HTERT RPE-1 (cell line): ENCODE results near the gene GPR37L1.

Experiments used
- in situ Hi-C: fragments of 300-500 bp; cut with MboI; formaldehyde crosslinking; loops from 4 replicates; pipeline ENCODE4 v1.14.3; 2020; ENCODE audit warnings: low sequenced_read_pairs

Gene GPR37L1

DNA sequence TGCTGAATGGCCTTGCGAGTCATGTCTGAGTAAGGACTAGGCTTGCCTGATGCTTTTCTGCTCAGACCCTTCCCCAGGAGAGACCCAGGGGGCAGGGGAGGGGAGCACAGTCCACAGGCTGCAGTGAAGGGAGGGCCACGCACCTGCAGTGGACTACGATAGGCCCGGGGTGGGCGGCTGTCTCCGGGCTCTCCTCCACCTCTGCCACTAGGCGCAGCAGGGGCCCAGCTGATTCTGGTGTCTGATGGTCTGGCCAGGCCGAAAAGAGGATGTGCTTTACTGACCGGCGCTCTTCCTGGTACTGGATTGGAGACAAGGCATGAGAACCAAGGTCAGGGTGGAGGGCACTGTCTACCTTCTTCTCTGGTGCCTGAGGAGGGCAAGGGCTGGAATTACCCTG lies 29.7 kb downstream of the GPR37L1 start:
- in situ Hi-C loops: no loop called here

DNA sequence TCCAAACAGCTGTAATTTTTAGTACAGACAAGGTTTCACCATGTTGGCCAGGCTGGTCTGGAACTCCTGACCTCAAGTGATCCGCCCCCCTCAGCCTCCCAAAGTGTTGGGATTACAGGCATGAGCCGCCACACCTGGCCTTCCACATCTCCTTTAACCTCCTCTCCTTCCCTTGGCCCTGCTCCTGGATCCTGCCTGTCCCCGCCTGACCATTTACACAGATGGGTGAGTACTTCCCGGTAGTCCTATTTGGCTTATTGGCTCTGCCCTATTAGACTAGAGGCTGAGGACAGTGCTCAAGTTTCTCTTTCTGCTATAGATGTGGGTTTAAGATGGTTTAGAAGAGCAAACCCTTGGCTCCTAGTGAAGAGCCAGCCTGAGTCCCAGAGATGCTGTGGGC lies 30.6 kb downstream of the GPR37L1 start:
- in situ Hi-C loops: no loop called here

DNA sequence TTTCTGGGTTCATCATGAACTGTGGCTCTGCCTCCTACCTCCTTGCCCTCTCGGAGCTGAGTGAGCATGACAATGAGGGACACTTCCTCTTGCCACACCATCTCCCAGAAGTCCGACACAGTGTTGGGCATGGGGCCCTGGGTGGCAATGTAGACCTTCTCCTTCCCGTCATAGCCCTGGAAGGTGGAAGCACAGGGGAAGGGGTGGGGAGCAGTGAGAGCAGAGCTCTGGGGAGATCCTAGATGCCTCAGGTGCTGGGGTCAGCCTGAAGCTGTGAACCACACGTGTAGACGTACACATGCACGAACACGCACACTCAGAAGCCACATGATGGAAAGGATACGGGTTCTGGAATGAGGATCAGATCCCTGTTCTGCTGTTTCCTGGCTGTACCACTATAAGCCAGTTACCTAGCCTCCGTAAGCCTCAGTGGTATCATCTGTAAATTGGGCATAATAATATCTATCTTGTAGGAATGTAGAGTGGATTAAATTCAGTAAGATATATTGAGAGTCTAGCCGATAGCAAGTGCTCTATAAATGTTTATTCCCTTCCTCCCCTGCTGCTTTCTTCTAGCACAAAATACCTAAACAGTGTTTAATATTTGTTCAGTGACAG lies 31.5 kb downstream of the GPR37L1 start:
- in situ Hi-C loops: no loop called here

DNA sequence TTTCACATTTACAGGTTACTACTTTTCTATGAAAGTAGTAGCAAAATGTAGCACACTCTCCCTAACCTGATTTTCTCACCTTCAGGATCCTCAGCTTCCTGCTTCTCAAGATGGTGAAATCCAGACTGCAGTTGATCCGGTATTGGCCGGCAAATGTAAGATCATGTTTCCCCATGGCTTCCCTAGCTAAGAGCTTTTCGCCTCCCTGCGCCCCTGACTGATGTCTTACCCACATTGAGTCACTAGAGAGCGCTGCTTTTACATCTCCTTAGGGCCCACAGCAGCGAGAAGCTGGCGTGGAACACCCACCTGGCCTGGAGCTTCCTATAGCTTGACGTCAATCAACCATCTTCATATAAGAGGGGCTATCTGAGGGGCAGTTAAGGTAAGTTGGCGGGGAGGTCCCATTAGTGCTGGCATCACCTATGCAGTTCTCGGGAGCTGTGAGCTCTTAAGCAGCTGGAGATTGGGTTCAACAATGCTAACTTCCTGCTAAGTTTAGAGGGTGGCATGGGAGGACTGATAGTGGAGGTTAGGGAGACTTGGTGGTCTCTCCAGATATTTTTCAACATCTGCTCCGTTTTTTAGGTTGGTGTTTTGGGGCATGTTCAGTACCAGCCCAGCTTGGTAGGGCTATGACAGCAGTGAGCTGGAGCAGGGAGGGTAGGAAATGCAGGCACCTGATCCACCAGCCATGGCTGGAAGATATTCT lies 32.2 kb downstream of the GPR37L1 start:
- in situ Hi-C loops: no loop called here

DNA sequence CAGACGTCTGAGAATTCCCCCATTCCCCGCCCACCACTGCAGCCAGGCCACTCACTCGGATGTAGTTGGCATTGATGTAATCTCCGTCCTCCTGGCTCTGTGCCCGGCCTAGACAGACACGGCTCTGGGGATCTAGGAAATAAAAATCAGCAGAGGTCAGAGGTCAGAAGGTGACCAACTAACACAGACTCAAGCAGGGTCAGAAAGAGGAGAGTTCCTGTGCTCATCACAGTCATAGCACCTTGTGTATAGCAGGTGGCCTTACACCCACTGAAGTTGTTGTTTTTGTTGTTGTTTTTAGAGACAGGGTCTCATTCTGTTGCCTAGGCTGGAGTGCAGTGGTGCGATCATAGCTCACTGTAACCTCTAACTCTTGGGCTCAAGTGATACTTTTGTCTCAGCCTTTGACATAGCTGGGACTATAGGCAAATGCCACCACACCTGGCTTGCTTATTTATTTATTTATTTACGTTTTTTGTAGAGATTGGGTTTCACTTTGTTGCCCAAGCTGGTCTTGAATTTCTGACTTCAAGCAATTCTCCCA lies 32.8 kb downstream of the GPR37L1 start:
- in situ Hi-C loops: no loop called here

DNA sequence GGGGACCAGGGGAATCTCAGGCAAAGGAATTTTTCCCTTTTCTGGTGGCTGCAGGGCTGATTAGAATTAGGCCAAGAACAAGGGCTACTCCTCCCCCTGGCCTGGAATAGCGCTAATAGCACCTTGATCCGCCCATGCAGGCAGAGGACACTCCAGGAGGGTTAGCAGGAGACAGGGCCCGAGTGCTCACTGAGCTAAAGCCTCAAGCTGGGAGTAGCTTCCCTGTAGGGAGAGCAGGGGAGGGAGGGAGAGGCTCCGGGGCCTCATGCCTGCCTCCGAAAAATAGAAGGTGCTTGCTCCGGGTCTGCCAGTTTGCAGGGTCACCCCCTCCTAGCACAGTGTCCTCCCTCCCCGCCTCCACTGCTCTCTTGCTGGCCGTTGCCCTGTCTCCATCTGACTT lies 33.9 kb downstream of the GPR37L1 start:
- in situ Hi-C loops: no loop called here

DNA sequence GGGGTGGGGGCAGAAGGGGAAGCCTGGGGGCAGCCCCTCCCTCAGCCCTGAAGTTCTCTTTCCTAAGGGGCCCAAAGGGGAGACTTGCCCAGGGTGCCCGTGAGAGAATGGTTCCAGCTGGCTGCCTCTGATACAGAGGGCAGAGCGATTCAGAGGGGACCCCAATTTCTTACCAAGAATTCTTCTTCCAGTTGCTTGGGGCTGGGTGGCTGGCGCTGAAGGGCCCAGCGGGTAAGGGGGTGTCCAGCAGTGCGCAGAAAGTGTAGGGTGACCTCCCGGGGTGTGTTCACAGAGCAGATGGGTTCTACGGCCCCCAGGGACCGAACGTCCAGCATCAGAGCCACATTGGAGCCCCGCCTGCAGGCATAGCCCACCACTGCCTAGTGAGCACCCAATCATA lies 35.2 kb downstream of the GPR37L1 start:
- in situ Hi-C loops: no loop called here

DNA sequence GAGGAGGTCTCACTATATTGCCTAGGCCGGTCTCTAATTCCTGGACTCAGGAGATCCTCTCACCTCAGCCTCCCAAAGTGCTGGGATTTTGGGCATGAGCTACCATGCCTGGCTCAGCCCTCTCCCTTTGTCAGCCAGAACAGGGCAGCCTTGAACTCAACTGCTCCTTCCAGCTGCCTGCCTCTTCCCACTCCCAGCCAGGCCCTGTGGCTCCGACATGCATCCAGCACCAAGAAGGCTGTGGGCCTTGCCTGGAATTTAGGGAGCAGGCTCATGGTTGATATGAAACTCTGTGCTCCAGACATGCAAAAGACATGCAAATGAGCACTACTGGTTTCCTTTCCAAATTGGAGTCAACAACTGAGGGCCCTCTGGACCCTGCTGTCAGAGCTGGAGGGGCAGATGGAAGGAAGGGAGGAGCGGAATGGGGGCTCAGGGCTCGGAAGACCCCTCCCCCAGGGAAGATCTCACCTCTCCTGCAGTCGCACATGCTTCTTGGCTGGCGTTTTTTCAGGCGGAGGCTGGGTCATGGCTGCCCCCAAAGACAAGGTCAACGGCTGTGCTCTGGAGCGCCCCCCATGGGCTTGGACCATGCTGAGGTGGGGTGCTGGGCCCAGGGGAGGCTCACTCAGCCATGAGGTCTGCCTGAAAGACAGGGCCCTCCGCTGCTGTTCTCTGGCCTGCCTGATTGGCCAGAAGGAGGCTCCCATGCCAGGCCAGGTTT lies 36.3 kb downstream of the GPR37L1 start:
- in situ Hi-C loops: no loop called here

DNA sequence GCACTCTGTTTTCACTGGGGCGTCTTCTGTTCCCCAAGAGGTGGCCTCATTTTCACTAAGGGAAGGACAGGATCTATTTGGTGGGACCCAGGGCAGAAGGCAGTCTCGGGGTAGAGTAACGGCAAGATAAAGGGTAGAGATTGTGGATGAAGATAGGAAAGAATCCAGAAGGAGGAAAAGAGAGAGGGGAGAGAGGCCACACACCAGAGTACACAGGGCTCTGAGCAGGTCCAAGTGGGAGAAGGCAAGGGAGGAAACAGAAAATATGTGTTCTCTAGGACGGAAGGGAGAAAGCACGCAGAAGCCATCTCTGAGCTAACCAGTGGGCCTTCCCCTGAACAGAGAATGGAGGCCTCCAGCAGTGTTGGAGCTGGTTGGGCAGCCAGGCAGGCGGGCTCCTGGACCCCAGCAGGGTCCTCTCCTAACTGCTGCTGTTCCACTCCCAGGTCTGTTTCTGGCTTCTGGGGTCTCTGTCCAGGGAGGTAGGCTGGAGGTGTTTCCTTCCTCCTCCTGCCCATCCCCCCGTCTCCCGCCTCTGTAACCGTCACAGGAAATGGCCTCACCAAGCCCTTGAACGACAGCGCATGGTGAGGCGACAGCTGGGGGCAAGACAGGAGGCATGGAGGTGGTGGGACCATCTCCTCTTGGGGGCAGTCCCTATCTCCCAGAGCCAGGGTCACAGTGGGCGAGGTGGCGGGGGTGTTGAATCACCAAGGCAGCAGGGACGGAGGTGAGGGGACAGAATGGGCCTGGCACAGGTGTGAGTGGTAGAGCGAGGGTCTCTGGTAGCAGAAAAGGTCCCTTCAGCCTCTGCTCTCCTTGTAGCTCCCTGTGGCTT lies 37.0 kb downstream of the GPR37L1 start:
- in situ Hi-C loops: no loop called here

DNA sequence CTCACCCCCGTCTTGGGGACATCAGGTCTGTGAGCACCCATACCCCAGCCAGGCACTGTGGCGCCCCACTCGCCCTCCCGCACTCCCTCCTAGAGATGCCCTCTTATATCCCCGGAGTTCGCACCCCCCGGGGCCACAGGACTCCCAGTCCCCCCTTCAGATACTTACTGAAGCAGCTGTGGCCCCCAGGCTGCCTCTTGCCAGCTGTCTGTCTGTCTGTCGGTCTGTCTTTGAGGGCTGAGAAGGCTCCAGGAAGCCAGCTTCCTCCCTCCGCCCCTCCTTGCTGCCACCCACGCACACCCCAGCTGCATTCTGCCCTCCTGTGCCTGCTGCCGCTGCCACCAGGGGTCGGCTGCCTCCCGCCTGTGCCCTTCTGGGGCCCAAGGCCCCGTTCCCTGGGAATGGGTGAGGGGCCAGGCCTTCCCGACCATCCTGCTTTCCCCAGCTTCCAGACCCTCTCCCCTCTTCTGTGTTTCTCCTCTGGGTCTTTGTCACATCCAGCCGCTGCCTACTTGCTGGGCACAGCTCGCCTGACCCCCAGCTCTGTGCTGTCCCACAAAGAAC lies 37.7 kb downstream of the GPR37L1 start, which contains the start of gene PTPN7:
PTPN7 (minus strand) TSS at position 226 of the 564 bp plus-strand sequence. CDS start 1,200 bp downstream, outside the sequence.
- in situ Hi-C loops: no loop called here

DNA sequence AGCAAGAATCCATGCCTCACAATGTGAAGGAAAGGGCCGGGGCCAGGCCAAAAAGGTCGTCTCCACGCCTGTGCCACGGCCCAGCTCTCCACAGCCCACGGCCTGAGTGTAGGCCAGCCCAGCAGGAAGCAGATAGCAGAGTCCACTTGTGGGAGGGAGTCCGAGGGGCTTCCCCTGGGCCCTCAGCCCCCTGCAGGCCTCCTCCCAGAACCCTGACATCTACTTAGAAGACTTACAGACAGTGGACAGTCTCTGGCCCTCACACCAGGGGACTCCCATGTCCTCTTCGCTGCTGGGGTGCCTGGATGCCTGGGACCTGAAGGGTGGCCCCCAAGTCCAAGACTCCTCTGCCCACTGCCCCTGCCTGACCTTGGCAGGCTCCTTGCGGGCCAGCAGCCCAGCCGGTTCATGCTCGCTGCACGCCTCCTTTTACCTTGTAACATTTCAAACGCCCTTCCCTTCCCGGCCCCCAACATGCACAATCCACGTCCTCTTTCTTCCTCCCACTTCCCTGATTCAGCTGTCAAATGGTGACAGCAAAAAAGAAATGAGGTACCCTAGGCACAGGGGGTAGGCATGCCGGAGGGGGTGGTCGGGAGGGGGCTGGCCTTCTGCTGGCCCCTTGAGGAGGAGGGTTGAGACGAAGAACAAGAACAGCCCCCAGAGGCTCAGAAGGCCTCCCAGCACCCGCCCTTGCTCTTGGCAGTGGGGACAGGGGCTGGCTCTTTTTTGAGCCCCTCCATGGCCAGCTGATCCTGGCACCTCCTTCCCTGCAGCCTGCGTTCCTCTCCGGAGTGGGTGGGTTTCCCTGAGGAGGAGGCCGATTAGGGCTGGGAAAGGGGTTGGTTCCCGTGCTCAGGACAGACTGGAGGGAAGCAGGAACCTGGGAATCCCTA lies 38.7 kb downstream of the GPR37L1 start:
- in situ Hi-C loops: no loop called here

DNA sequence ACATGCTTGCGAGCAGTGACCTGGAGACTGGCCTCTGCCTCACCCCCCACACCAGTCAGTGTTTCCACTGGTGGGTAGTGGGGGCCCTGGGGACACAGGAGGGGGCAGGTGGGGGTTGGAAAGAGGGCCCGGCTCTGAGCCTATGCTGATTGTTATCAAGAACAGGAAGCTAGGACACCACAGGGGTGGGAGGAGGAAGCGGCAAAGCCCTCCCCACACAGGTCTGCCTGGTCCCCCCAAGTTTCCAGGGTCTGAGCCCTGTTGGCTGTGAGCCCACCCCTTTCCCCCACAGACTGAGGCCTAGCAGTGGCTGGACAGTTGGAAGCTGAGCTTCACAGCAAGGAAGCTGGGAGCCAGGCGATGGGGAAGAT lies 39.3 kb downstream of the GPR37L1 start:
- in situ Hi-C loops: no loop called here

DNA sequence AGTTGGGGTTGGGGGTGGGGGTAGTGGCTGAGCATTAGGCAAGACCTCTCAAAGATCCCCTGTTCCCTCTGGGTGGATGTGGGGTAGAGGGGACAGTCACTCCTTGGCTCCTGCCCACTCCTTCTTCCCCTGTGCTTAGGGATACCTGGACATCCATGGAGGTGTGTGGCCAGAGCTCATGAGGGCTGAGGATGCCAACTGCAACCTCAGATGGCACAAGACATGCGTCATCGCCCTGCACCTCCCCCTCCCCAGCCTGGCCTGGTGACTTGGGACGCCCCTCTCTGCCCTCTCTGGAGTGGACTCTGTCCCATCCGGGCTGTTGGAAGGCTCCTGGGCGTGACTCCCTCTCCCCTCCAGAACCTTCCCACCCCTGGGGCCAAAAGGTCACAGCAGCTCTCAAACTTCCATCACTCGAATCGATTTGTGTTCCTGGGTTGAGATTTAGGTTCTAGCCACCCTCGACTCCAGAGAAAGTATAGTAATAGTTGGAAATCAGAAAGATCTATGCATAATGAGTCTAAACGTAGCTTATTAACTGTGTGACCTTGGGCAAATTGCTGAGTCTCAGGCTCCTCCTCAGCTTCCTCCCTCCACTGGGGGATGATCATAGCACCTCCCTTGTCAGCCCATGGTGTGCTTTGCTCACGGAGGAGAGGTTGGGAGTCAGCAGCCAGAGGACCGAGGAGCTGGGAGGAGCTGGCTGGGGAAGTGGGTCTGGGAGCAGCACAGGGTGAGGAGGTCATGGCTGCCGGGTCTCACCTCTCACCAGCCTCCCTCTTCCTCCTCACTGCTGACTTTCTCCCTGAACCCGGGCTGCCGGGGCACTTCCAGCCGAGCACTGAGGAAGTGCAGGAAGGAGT lies 39.9 kb downstream of the GPR37L1 start:
- in situ Hi-C loops: no loop called here

DNA sequence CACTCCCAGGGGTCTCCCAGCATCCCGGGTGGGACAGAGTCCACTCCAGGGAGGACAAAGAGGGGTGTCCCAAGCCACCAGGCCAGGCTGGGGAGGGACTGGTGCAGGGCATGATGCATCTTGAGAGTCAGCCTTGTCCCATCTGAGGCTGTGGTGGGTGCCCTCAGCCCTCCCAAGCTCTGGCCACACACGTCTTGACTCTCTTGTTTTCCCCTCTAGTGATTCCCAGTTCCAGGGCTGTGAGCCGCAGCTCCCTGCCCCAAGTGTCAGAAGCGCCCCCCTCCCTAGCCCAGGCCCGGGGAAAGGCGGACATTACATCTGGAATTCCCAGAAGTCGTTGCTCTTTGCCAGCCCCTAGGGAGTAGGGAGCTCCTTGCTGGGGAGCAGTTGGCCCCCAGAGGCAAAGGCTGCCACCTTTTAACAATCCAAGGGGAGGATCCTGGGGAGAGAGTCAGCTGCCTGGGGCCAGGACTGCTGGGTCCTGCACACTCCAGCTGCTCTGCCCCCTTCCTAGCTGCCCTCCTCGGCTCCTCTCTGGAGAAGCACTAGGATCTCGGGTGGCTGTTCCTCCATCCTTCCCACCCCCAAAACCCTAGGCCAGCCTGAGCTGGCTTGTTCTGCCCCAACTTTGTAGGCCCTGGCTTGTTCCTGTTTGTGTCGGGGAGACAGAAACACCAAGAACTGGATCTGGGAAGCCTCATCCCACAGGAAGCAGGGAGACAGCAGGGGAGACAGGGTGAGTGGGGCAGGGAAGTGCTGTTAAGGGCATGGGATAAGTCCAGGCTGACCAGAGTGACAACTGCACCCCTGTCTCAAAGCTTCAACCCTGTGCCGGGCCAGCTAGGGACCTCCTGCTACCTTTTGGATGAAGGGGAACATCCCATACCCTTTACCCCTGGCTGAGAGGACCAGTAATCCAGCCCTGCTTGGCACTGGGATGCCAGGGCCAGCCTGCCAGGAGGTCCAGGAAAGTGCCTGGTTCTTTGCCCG lies 40.9 kb downstream of the GPR37L1 start:
- in situ Hi-C loops: no loop called here

DNA sequence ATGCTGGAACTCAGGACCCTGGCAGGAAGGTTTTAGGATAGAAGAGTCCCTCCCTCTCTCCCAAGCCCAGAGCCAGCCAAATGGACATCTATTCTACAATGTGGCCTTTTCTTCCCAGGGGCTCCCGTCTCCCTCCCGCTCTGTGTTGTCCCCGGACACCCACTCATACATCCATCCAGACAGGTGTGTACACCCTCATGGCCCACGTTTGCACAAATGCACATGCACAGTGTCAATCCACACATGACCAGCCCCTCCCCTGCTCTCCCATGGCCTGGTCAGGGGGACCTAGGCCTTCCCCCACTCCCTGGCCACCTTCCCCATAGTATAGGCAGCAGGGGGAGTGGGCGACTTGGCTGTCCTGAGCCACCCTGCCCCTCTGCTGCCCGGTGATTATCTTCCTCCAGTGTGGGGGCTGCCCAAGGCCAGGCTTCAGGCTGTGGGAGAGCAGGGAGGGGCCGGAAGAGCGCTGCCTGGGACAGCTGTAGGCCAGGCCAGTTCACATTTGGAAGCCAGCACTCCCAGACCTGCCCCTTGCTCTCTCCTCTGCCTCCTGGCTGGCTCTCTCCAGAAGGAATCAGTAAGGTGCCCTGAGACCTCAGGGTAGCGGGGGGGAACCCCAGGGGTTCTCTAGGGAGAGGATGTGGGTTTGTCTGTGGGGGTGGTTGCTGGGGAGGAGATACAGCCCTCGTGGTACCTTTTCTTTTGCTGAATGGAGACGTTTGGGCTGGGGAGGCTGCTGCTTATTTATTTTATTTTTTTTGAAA lies 41.7 kb downstream of the GPR37L1 start:
- in situ Hi-C loops: no loop called here

DNA sequence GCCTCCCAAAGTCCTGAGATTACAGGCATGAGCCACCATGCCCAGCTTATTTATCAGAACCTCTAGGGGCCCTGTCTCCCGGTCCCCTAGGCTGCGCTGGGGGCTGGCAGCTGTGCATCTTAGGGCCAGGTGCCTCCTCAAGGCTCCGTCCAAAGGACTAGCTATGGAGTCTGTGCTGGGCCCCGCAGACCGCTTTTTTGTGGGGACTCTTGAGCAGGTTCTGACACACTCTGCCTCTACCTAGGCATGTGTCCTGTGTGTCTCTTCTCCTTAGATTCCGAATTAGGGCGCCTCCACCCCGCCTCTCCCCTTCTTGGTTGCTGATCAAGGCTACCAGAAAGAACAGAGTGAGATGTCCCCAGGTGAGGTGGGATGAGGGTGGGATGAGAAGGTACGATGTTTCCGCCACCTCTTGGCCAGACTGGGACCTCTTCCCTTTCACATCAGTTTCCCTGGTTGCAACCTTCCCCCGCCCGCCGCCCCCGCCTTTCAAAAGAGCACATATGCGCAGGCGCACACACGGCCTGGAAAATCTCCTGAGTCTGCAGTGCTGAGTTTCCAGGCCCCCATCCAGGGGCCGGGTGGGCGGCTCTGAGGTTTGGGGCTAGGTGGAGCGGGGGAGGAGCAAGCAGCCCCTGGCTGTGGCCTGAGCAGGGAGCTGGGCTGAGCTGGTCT lies 42.7 kb downstream of the GPR37L1 start:
- in situ Hi-C loops: no loop called here
